H9 (cell line): ENCODE results near the gene IL6R. TPM values are rescaled to one million over a fixed set of nuclear protein-coding genes. Genes with fewer than 3 reads are reported as not detected.

Source experiments
- DNase-seq: peaks from one replicate; pipeline ENCODE4 v3.0.0-alpha.2; 2017
- H2AFZ ChIP-seq: one replicate; pipeline ENCODE4 v1.6.1; 2013; ENCODE audit warnings: mild to moderate bottlenecking, low read length, control low read depth, moderate library complexity
- H2AK5ac ChIP-seq: 2 replicates; pipeline ENCODE4 v1.6.1; 2013; ENCODE audit warnings: low read length, control low read depth, mixed read lengths; ENCODE audit not compliant: insufficient read length
- H2BK120ac ChIP-seq: one replicate; pipeline ENCODE4 v1.6.1; 2013; ENCODE audit warnings: low read depth, mild to moderate bottlenecking, low read length, control low read depth, inconsistent platforms; ENCODE audit not compliant: poor library complexity, severe bottlenecking
- H2BK12ac ChIP-seq: 2 replicates; pipeline ENCODE4 v1.6.1; 2013; ENCODE audit warnings: low read length, control low read depth, mixed read lengths, low read depth; ENCODE audit not compliant: insufficient read length
- H2BK15ac ChIP-seq: 2 replicates; pipeline ENCODE4 v1.6.1; 2013; ENCODE audit warnings: low read depth, low read length, control low read depth
- H2BK20ac ChIP-seq: one replicate; pipeline ENCODE4 v1.6.1; 2013; ENCODE audit warnings: low read depth, mild to moderate bottlenecking, low read length, control low read depth, inconsistent platforms; ENCODE audit not compliant: poor library complexity, severe bottlenecking
- H2BK5ac ChIP-seq: 2 replicates; pipeline ENCODE4 v1.6.1; 2013; ENCODE audit warnings: low read length, control low read depth, mixed read lengths; ENCODE audit not compliant: insufficient read length
- H3K14ac ChIP-seq: 2 replicates; pipeline ENCODE4 v1.6.1; 2013; ENCODE audit warnings: low read length, control low read depth; ENCODE audit not compliant: insufficient read depth
- H3K18ac ChIP-seq: 2 replicates; pipeline ENCODE4 v1.6.1; 2013; ENCODE audit warnings: low read depth, mild to moderate bottlenecking, mixed read lengths, low read length, control low read depth; ENCODE audit not compliant: insufficient read length
- H3K23ac ChIP-seq: 2 replicates; pipeline ENCODE4 v1.6.1; 2013; ENCODE audit warnings: low read length, control low read depth, mixed read lengths, low read depth; ENCODE audit not compliant: insufficient read length
- H3K23me2 ChIP-seq: 2 replicates; pipeline ENCODE4 v1.6.1; 2013; ENCODE audit warnings: low read depth, mild to moderate bottlenecking, mixed read lengths, low read length, control low read depth; ENCODE audit not compliant: insufficient read length, poor library complexity, severe bottlenecking
- H3K27ac ChIP-seq: 2 replicates; pipeline ENCODE4 v1.5.1; 2013; ENCODE audit warnings: low read length, control low read depth, mixed read lengths, low read depth; ENCODE audit not compliant: insufficient read length
- H3K27me3 ChIP-seq: 2 replicates; pipeline ENCODE4 v1.6.1; 2013; ENCODE audit warnings: low read length, control low read depth, inconsistent platforms; ENCODE audit not compliant: insufficient read depth
- H3K4ac ChIP-seq: 2 replicates; pipeline ENCODE4 v1.6.1; 2013; ENCODE audit warnings: low read depth, mild to moderate bottlenecking, control low read depth, inconsistent platforms, low read length, moderate library complexity
- H3K4me1 ChIP-seq: 2 replicates; pipeline ENCODE4 v1.6.1; 2013; ENCODE audit warnings: low read length, control low read depth, inconsistent platforms; ENCODE audit not compliant: insufficient read depth
- H3K4me2 ChIP-seq: 2 replicates; pipeline ENCODE4 v1.6.1; 2013; ENCODE audit warnings: low read length, control low read depth, mixed read lengths; ENCODE audit not compliant: insufficient read length, insufficient read depth
- H3K56ac ChIP-seq: 2 replicates; pipeline ENCODE4 v1.6.1; 2013; ENCODE audit warnings: low read depth, mild to moderate bottlenecking, mixed read lengths, low read length, control low read depth; ENCODE audit not compliant: insufficient read length
- H3K79me1 ChIP-seq: 2 replicates; pipeline ENCODE4 v1.6.1; 2013; ENCODE audit warnings: low read depth, mild to moderate bottlenecking, moderate library complexity, low read length, control low read depth, inconsistent platforms; ENCODE audit not compliant: insufficient read depth, poor library complexity, severe bottlenecking
- H3K79me2 ChIP-seq: 2 replicates; pipeline ENCODE4 v1.6.1; 2013; ENCODE audit warnings: low read length, control low read depth, inconsistent platforms; ENCODE audit not compliant: insufficient read depth
- H3K9ac ChIP-seq: 2 replicates; pipeline ENCODE4 v1.6.1; 2013; ENCODE audit warnings: low read length, control low read depth, mixed read lengths; ENCODE audit not compliant: insufficient read length; ENCODE audit errors: extremely low read depth
- H3K9me3 ChIP-seq: one replicate; pipeline ENCODE4 v1.6.1; 2013; ENCODE audit warnings: low read depth, low read length, inconsistent platforms; ENCODE audit not compliant: control insufficient read depth
- H3T11ph ChIP-seq: one replicate; pipeline ENCODE4 v1.6.1; 2013; ENCODE audit warnings: mild to moderate bottlenecking, low read length, control low read depth, inconsistent platforms
- H4K20me1 ChIP-seq: one replicate; pipeline ENCODE4 v1.6.1; 2013; ENCODE audit not compliant: control insufficient read depth, insufficient read length, insufficient read depth
- H4K5ac ChIP-seq: 2 replicates; pipeline ENCODE4 v1.6.1; 2013; ENCODE audit warnings: low read depth, mild to moderate bottlenecking, mixed read lengths, low read length, control low read depth; ENCODE audit not compliant: insufficient read length
- H4K8ac ChIP-seq: replicated peaks from 2 replicates; pipeline ENCODE4 v1.6.1; 2013; ENCODE audit warnings: low read length, control low read depth, mixed read lengths, low read depth; ENCODE audit not compliant: insufficient read length
- H4K91ac ChIP-seq: 2 replicates; pipeline ENCODE4 v1.6.1; 2013; ENCODE audit warnings: low read depth, mild to moderate bottlenecking, moderate library complexity, mixed read lengths, low read length, control low read depth; ENCODE audit not compliant: insufficient read length
- H3K27ac Mint-ChIP-seq, 3 experiments: 2 replicates in 2 of 3; 3 replicates in 1 of 3; pipeline ENCODE4 v1.8.0; 2020 to 2021; ENCODE audit warnings: mixed read lengths in 3 of 3, mild to moderate bottlenecking in 1 of 3, moderate library complexity in 1 of 3
- H3K27me3 Mint-ChIP-seq: 2 replicates; pipeline ENCODE4 v1.8.0; 2021; ENCODE audit warnings: low read depth, mild to moderate bottlenecking, moderate library complexity, mixed read lengths
- H3K36me3 Mint-ChIP-seq, 3 experiments: 2 replicates in 2 of 3; 3 replicates in 1 of 3; pipeline ENCODE4 v1.8.0; 2020 to 2021; ENCODE audit warnings: low read depth in 3 of 3, mixed read lengths in 3 of 3; ENCODE audit not compliant: insufficient read depth in 1 of 3
- H3K4me1 Mint-ChIP-seq, 2 experiments: 2 replicates each; pipeline ENCODE4 v1.8.0; 2020; ENCODE audit warnings: mixed read lengths in 2 of 2
- H3K4me3 Mint-ChIP-seq, 2 experiments: 2 replicates in 1 of 2; 3 replicates in 1 of 2; pipeline ENCODE4 v1.8.0; 2020 to 2021; ENCODE audit warnings: mild to moderate bottlenecking in 2 of 2, mixed read lengths in 2 of 2, moderate library complexity in 1 of 2
- H3K9me3 Mint-ChIP-seq, 2 experiments: 2 replicates in 1 of 2; 3 replicates in 1 of 2; pipeline ENCODE4 v1.8.0; 2020; ENCODE audit warnings: mild to moderate bottlenecking in 2 of 2, mixed read lengths in 2 of 2, moderate library complexity in 1 of 2
- WGBS: extraction: QIAGEN DNeasy Blood & Tissue Kit; methylation state at CpG from one replicate; pipeline ENCODE4 v1.1.7; 2013; ENCODE audit warnings: missing lambda C conversion rate, low lambda C conversion rate, mixed read lengths; ENCODE audit not compliant: insufficient read length; ENCODE audit errors: extremely low coverage; 5-methylcytosine and 5-hydroxymethylcytosine counted together
- total RNA-seq: library from RNA; stranded (reverse); gene quantifications from 2 replicates; pipeline ENCODE4 v1.2.1, GENCODE V29; 2021
- TF ChIP-seq, protein P1 (sequence below): fragments of 200-600 bp; sonication (generic); conservative IDR thresholded peaks from 3 replicates; pipeline ENCODE4 v1.8.0; 2021; ENCODE audit warnings: antibody characterized with exemption, mild to moderate bottlenecking

Gene IL6R
- total RNA-seq, 1 experiment from 2014 or later: 1.7 TPM

DNA sequence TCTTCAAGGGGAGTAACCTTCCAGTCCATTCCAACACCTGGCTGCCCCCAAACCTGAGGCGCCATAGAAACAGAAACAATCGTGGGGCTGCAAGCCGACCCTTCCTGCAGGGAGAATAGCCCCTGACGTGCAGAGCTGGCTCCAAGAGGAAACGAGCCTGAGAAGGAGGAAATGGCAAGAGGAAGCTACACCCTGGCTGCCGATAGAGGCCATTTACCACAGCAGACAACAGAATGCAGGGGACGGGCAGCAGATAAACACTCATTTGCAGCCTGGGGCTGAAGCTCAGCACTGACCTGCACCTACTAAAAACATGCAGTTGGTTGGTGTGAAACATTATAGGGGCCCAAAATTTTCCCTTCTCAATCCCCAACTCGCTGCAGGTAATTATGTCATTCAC, 88.1 kb downstream of the IL6R start:
- Histone ChIP-seq H3K23ac (no peak overlapping the region), H2BK120ac (no peak overlapping the region), H2AFZ (peak overlapping the region; percentile 6), H3K56ac (no peak overlapping the region), H3K79me1 (no peaks in the 10 kb centered on the region), H4K20me1 (peaks cover 3% of the 10 kb centered on the region), H4K8ac (no peak overlapping the region), H4K5ac (no peak overlapping the region), H2BK5ac (no peak overlapping the region), H2BK12ac (no peak overlapping the region), H3K4ac (no peak overlapping the region), H3K79me2 (no peaks in the 10 kb centered on the region), H2AK5ac (no peak overlapping the region), H2BK20ac (no peak overlapping the region), H3K27ac (no peak overlapping the region), H3K9me3 (no peaks in the 10 kb centered on the region), H3K4me2 (no peak overlapping the region), H3K9ac (no peak overlapping the region), H3K27me3 (no peaks in the 10 kb centered on the region; the same call in 1 of the 2 replicates), H3K4me1 (no peaks in the 10 kb centered on the region; the same call in 1 of the 2 replicates), H3K23me2 (peaks cover 2% of the 10 kb centered on the region), H4K91ac (no peak overlapping the region), H3K18ac (no peak overlapping the region), H3K14ac (no peak overlapping the region), H2BK15ac (no peak overlapping the region), H3T11ph (no peak overlapping the region)
- H3K4me1 Mint-ChIP-seq: peaks cover 8 to 13% of the 10 kb centered on the region in 2 experiments
- peak; percentile 45 for DNase-seq
- TF ChIP-seq, protein P1, sequence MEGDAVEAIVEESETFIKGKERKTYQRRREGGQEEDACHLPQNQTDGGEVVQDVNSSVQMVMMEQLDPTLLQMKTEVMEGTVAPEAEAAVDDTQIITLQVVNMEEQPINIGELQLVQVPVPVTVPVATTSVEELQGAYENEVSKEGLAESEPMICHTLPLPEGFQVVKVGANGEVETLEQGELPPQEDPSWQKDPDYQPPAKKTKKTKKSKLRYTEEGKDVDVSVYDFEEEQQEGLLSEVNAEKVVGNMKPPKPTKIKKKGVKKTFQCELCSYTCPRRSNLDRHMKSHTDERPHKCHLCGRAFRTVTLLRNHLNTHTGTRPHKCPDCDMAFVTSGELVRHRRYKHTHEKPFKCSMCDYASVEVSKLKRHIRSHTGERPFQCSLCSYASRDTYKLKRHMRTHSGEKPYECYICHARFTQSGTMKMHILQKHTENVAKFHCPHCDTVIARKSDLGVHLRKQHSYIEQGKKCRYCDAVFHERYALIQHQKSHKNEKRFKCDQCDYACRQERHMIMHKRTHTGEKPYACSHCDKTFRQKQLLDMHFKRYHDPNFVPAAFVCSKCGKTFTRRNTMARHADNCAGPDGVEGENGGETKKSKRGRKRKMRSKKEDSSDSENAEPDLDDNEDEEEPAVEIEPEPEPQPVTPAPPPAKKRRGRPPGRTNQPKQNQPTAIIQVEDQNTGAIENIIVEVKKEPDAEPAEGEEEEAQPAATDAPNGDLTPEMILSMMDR: no peak
- no CpG with 5 or more reads among the region's 8 CpGs for WGBS
- H3K27ac Mint-ChIP-seq: 0 out of 7 replicates have a peak overlapping the region, but pooled peaks of 1 of the 3 experiments have one; percentile 29
- peaks cover 10% of the 10 kb centered on the region for H3K27me3 Mint-ChIP-seq
- H3K4me3 Mint-ChIP-seq: no peak overlapping the region
- H3K9me3 Mint-ChIP-seq: no peaks in the 10 kb centered on the region
- no peaks in the 10 kb centered on the region for H3K36me3 Mint-ChIP-seq
